CD4-positive, alpha-beta T cell treated with Interleukin-6 at 100 ng/mL for 8 hours (primary cell): ENCODE data around the gene WFDC11.

Experiments used
- DNase-seq: peaks from one replicate; pipeline ENCODE4 v3.0.0-alpha.2; 2020; ENCODE audit warnings: mixed read lengths, low spot score

The WFDC11 gene

GRCh38 chr20:45626540-45626939 is 43.5 kb downstream of the WFDC11 start:
- no peak for DNase-seq

- DNase-seq = no peak
Measured at GRCh38 chr20:45621593-45621992, 48.4 kb downstream of the WFDC11 start.

- no peak for DNase-seq
Measured at GRCh38 chr20:45617591-45617990, 52.4 kb downstream of the WFDC11 start.

GRCh38 chr20:45612314-45612713 is 57.7 kb downstream of the WFDC11 start:
- no peak for DNase-seq

GRCh38 chr20:45611054-45611453 is 59.0 kb downstream of the WFDC11 start:
- no peak for DNase-seq

GRCh38 chr20:45607810-45608209 is 62.2 kb downstream of the WFDC11 start:
- DNase-seq = no peak
